GM12875 (cell line): ENCODE results near the gene TMEM107.

Source experiments
- H3K4me3 ChIP-seq: one replicate; pipeline ENCODE4 v1.5.1; 2011; ENCODE audit warnings: low read depth, low read length, control low read depth
- TF ChIP-seq, protein P1 (sequence below): IDR thresholded peaks from 2 replicates; pipeline ENCODE4 v1.5.1; 2011; ENCODE audit warnings: low read depth, mild to moderate bottlenecking, control low read depth, inconsistent platforms, low read length, moderate library complexity, borderline replicate concordance; ENCODE audit not compliant: insufficient read depth

TMEM107 gene

DNA sequence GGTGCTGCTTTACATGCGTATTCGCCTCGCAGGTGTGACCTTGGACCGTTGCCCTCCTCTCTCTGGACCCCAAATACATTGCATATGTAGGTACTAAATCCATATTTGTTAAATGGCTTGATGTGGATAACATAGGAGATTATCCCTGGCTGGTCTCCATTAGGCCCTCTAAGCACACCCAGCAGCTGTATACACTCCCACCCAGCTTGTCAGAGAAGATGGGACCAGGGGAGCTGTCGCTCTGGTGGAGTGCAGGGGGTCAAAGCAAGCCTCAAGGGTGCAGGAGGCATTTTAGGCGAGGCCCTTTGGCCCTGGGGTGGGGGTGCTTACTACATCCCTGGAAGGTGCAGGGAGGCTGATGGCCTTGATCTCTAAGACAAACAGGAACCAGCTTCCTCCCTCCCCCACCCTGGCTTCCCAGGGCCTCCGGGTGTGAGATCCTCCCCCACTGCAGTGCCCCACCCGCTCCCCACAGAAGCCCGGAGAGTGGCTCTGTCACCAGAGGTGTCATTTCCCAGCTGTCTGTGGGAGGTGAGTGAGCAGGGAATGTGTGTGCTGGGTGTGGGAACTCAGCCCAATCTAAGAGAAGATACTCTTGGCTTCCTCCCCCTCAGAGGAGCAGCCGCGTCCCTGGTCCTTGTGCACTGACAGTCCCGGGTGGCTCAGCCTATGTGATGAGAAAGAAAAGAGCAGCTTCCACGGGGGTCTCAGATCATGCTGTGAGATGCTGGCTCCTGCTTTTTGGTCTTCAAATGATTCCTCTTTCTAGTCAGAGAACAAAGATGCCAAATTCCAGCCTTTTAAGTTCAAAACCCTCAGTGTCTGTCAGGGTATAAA lies 12.0 kb downstream of the TMEM107 start:
- TF ChIP-seq, protein P1, sequence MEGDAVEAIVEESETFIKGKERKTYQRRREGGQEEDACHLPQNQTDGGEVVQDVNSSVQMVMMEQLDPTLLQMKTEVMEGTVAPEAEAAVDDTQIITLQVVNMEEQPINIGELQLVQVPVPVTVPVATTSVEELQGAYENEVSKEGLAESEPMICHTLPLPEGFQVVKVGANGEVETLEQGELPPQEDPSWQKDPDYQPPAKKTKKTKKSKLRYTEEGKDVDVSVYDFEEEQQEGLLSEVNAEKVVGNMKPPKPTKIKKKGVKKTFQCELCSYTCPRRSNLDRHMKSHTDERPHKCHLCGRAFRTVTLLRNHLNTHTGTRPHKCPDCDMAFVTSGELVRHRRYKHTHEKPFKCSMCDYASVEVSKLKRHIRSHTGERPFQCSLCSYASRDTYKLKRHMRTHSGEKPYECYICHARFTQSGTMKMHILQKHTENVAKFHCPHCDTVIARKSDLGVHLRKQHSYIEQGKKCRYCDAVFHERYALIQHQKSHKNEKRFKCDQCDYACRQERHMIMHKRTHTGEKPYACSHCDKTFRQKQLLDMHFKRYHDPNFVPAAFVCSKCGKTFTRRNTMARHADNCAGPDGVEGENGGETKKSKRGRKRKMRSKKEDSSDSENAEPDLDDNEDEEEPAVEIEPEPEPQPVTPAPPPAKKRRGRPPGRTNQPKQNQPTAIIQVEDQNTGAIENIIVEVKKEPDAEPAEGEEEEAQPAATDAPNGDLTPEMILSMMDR: no peak
- no peak overlapping the region for H3K4me3 ChIP-seq

DNA sequence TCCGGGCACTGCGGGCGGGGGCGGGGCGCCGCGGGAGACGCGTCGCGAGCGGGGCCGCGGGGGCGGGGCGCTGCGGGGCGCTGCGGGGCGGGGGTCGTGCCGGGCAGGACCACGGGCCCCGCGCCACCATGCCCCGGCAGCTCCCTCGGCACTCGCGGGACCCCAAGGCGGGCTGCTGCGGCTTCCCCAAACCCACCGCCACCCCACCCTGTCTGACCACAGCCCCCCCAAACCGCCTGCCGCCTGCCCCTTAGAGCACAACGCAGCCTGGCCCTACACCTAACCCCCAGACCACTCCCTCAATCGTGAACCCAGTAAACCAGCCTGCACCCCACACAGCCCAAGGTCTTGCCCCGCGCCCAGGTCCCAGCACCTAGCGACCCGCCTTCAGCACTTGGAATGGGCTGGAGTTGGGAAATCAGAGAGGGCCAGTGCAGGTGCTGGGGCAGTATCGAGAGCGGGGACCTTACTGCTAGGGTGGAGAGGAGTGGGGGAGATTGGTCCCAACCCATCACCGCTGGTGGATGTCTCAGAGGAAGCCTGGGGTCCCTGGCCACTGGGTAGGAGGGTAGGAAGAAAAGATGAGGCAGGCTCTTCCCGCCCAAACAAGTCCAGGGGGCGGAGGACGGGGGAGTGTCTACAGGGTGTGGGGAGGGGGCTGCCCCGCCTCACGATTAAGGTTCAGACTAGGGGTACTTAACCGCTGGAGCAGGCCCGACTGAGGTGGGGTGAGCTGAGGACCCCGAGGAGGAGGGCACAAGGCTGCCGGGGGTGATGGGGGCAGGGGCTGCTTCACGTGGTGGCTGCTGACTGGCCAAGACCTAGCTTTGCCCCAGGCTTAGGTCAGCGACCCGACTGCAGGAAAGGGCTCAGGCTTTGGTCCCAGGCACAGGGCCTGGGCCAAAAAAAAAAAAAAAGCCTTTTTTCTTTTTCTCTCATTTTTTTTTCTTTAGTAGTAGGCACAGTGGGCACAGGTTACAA lies 12.9 kb downstream of the TMEM107 start:
- TF ChIP-seq, protein P1: no peak

DNA sequence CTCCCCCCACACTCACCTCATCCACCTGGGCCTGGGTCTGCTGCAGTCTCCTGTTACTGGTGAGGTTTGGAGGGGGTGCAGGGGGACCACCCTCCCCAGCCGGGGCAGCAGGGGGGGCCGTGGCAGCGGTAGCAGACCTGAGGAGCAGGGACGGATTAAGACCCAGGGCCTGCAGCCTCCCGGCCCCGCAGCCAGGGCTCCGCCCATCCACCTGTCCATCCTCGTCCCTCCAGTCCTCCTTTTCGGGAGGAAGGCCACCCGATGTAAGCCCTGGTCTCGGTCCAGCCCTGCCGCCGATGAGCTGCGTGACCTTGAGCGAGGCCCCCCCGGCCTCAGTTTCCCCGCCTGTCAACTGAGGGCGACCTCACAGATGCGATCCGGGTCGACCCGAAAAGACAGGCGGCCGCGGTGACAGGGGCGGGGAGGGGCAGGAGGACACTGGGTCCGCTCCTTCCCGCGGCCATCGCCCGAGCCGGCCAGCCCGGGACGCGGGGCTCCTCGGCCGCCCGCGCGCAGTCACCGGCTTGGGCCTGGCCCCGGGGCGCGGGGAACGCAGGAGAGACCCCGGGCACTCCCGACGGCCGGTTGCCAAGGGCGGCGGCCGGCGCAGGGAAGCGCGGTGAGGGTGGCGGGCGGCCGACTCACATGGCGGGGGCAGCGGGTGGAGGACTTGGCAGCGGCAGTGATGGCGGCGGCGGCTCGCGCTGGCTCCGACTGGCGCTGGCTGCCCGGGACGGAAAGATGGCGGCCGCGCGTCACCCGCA lies 13.8 kb downstream of the TMEM107 start, which contains the start of gene VAMP2:
Gene VAMP2 (minus strand): TSS at position 716 of the 764 bp plus-strand sequence. CDS start 69 bp downstream, at position 647.
- TF ChIP-seq, protein P1: no peak
- H3K4me3 ChIP-seq: peak within 1 kb of the TSS; percentile 92

More for the DNA sequence above, 12.9 kb downstream of the TMEM107 start:
- peak overlapping the region; percentile 92 for H3K4me3 ChIP-seq

DNA sequence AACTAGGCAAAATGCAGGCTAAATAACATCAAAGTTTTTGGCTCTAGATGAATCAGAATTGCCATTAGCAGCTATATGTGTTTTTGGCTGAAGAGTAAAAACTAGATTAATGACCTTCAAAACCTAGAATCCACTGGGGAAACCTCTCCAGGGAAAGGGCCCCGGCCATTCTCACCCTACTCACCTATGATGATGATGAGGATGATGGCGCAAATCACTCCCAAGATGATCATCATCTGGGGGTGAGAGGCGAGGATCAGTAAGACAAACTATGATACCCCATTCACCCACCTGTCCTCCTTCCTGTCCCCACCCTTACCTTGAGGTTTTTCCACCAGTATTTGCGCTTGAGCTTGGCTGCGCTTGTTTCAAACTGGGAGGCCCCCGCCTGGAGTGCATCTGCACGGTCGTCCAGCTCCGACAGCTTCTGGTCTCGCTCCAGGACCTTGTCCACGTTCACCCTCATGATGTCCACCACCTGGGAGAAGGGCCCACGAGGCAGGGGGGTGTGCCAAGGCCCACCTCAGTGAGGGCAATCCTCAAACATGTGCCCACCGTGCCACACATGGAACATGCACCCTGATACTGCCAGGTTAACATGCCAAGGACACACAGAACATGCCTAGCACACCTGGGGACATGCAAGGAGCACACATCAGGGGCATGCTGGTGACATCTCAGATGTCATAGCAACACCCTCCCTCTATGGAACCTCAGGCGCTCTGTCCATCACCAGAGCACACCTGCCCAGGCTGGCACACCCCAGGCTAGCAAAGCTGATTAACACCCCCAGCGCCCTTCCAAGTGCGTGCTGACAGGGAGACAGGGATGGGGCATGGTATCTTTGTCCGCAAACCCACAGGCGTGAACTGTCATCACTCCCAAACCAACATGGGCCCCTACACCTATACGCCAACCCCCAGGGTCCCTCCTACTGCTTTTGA lies 14.6 kb downstream of the TMEM107 start:
- H3K4me3 ChIP-seq: peak overlapping the region; percentile 92
- TF ChIP-seq, protein P1: no peak

DNA sequence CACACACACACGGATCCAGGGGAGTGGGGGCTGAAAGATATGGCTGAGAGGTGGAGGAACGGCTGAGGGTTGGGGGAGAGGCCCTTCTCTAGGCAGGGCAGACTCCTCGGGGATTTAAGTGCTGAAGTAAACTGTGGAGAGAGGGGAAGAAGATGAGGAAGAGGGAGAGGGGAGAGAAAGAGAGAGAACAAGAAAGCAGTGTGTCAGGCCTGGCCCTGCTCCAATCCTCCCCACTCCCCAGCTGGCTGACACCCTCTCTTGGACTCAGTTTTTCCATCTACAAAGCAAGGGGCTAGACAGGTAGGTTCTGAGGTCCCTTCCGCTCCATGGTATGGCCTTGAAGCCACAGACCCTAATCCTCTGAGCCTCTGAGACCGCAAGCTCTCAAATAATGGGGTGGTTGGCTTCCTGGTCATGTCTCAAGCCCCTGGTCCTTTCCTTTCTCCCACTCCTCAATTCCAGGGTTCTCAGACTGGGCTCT lies 15.4 kb downstream of the TMEM107 start:
- TF ChIP-seq, protein P1: no peak
- H3K4me3 ChIP-seq: no peak overlapping the region
